ENCODE data around the gene GBF1. TPM values are rescaled to one million over a fixed set of nuclear protein-coding genes. Genes with fewer than 3 reads are reported as not detected.

Gene GBF1
- total RNA-seq, 1 experiment from 2014 or later, result 28.3 TPM

GRCh38 chr10:102408131-102408727, 162.9 kb downstream of the GBF1 start:
- Histone ChIP-seq H3K27ac (no peak overlapping the region), H3K4me3 (no peak overlapping the region), H3K9me3 (ENCODE audit: insufficient read depth, low read depth) (no peaks in the 10 kb centered on the region), H3K79me2 (ENCODE audit: low read depth) (no peaks in the 10 kb centered on the region), H3K4me2 (no peak overlapping the region), H3K36me3 (ENCODE audit: low read depth) (no peaks in the 10 kb centered on the region), H2AFZ (no peak overlapping the region), H3K27me3 (ENCODE audit: insufficient read depth, low read depth) (peaks cover 31% of the 10 kb centered on the region), H3K9me2 (ENCODE audit: insufficient read depth) (no peaks in the 10 kb centered on the region), H3K4me1 (replicated peaks; ENCODE audit: insufficient read depth) (no peaks in the 10 kb centered on the region), H3F3A (ENCODE audit: insufficient read depth, low read depth) (no peaks in the 10 kb centered on the region), H4K20me1 (ENCODE audit: insufficient read depth) (no peaks in the 10 kb centered on the region)
- BruUV-seq (replicated peaks), result no TSS peak
- TF ChIP-seq CTCF (conservative IDR thresholded peaks at IDR 0.05) (no peak), EZH2 (IDR thresholded peaks at IDR 0.05; ENCODE audit: low read depth) (no peak)
- ChIA-PET POLR2A (ENCODE audit: unreplicated experiment) (no interaction called here), CTCF (no interaction called here)
- DNase-seq, result no peak
- intact Hi-C loops (cut with micrococcal nuclease; ENCODE audit: unreplicated experiment), result no loop called here

- Histone ChIP-seq H2AFZ (no peak overlapping the region), H3K36me3 (ENCODE audit: low read depth) (no peaks in the 10 kb centered on the region), H3K79me2 (ENCODE audit: low read depth) (no peaks in the 10 kb centered on the region), H3K4me3 (no peak overlapping the region), H3K4me1 (replicated peaks; ENCODE audit: insufficient read depth) (no peaks in the 10 kb centered on the region), H3K9me2 (ENCODE audit: insufficient read depth) (no peaks in the 10 kb centered on the region), H3F3A (ENCODE audit: insufficient read depth, low read depth) (no peaks in the 10 kb centered on the region), H3K4me2 (no peak overlapping the region), H3K9me3 (ENCODE audit: insufficient read depth, low read depth) (no peaks in the 10 kb centered on the region), H4K20me1 (ENCODE audit: insufficient read depth) (no peaks in the 10 kb centered on the region), H3K27me3 (ENCODE audit: insufficient read depth, low read depth) (peaks cover 37% of the 10 kb centered on the region), H3K27ac (no peak overlapping the region)
- CTCF ChIA-PET, result no interaction called here
- TF ChIP-seq CTCF (conservative IDR thresholded peaks at IDR 0.05), result no peak
- no peak for TF ChIP-seq EZH2 (IDR thresholded peaks at IDR 0.05; ENCODE audit: low read depth)
- no peak for DNase-seq
- no TSS peak for BruUV-seq (replicated peaks)
- POLR2A ChIA-PET (ENCODE audit: unreplicated experiment), result no interaction called here
- intact Hi-C loops (cut with micrococcal nuclease; ENCODE audit: unreplicated experiment), result no loop called here
Measured at GRCh38 chr10:102408728-102409603, 163.6 kb downstream of the GBF1 start.

- intact Hi-C loops (cut with micrococcal nuclease; ENCODE audit: unreplicated experiment), result no loop called here
- POLR2A ChIA-PET (ENCODE audit: unreplicated experiment), result no interaction called here
- TF ChIP-seq CTCF (conservative IDR thresholded peaks at IDR 0.05) (no peak), EZH2 (IDR thresholded peaks at IDR 0.05; ENCODE audit: low read depth) (no peak)
- H3K4me3 ChIP-seq, result no peak overlapping the region
- no peaks in the 10 kb centered on the region for H3K9me2 ChIP-seq (ENCODE audit: insufficient read depth)
- CTCF ChIA-PET, result no interaction called here
- H2AFZ ChIP-seq, result no peak overlapping the region
- no peaks in the 10 kb centered on the region for H3K9me3 ChIP-seq (ENCODE audit: insufficient read depth, low read depth)
- no peaks in the 10 kb centered on the region for H3K36me3 ChIP-seq (ENCODE audit: low read depth)
- no peaks in the 10 kb centered on the region for H3F3A ChIP-seq (ENCODE audit: insufficient read depth, low read depth)
- no peak for DNase-seq
- H3K27me3 ChIP-seq (ENCODE audit: insufficient read depth, low read depth), result peaks cover 40% of the 10 kb centered on the region
- H3K4me1 ChIP-seq (replicated peaks; ENCODE audit: insufficient read depth), result no peaks in the 10 kb centered on the region
- H3K27ac ChIP-seq, result no peak overlapping the region
- BruUV-seq (replicated peaks), result no TSS peak
- H3K79me2 ChIP-seq (ENCODE audit: low read depth), result no peaks in the 10 kb centered on the region
- no peaks in the 10 kb centered on the region for H4K20me1 ChIP-seq (ENCODE audit: insufficient read depth)
- H3K4me2 ChIP-seq, result no peak overlapping the region
Measured at GRCh38 chr10:102409604-102410428, 164.5 kb downstream of the GBF1 start.
